B cell (primary cell): Measurements from ENCODE around the gene RAB5A.

Experiments used
- CTCF ChIP-seq: fragments of 200-600 bp; IDR thresholded peaks from one replicate; pipeline ENCODE4 v1.8.0; 2022; ENCODE audit warnings: antibody characterized with exemption, mild to moderate bottlenecking
- EZH2 ChIP-seq: IDR thresholded peaks from 2 replicates; pipeline ENCODE4 v1.6.1; 2012; ENCODE audit warnings: borderline replicate concordance, low read depth, mild to moderate bottlenecking, moderate library complexity, low read length; ENCODE audit not compliant: insufficient read depth, poor library complexity, severe bottlenecking

DNA sequence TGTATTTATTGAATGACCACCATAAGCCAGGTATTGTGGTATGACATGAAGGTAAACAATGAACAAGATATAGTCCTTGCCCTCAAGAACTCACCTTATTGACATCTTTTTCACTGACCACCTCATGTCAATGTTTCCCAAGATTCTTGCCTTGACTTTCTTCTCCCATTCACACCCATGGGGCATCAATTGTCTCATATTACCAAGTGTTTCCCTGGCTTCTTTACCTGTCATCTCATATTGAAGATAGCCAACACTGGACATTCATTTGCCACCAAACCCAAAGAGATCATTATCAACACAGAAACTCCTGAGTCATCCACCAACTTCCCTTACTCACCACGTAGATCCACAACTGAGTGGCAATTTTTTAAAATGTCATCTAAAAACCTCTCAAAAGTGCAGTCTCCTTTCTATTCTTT, 15.1 kb upstream of the RAB5A start:
- TF ChIP-seq CTCF (no peak), EZH2 (no peak)
